ENCODE measurements around the gene NR5A1. TPM values are rescaled to one million over a fixed set of nuclear protein-coding genes. Genes with fewer than 3 reads are reported as not detected.

NR5A1 gene
- total RNA-seq, 4 donors from 2014 or later = 0.15 to 0.51 TPM; not detected in 2

DNA sequence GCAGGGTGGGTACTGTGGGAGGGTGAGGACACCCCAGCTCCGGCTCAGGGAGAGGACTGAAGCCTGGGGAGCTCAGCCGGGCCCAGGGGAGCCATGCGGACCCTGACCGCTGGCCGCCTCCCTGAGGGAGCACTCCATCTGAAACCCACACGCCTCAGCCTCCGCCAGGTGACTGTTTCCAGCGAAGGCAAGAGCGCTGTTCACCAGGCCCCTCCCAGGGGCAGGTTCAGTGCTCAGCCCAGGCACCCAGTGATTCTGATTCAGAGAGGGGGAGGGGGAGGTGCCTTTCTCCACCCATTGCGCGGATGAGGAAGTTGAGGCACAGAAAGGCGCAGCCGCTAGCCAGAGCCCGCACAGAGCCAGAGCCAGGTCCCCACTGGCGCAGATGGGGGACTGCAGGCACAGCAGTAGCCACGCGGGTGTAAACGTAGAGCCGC is 30.0 kb downstream of the NR5A1 start:
- WGBS, 2 donors = 28 to 31% methylated on average over 9 to 17 of the region's 19 CpGs
- intact Hi-C loops (cut with DNase I; ENCODE audit: low total_unique reads) = no loop called here
- no peak overlapping the region for H3K4me3 ChIP-seq (ENCODE audit: low read depth, poor library complexity, severe bottlenecking)
- DNase-seq (ENCODE audit: low spot score in 2 of 2) = no peak
- TF ChIP-seq, protein P1, sequence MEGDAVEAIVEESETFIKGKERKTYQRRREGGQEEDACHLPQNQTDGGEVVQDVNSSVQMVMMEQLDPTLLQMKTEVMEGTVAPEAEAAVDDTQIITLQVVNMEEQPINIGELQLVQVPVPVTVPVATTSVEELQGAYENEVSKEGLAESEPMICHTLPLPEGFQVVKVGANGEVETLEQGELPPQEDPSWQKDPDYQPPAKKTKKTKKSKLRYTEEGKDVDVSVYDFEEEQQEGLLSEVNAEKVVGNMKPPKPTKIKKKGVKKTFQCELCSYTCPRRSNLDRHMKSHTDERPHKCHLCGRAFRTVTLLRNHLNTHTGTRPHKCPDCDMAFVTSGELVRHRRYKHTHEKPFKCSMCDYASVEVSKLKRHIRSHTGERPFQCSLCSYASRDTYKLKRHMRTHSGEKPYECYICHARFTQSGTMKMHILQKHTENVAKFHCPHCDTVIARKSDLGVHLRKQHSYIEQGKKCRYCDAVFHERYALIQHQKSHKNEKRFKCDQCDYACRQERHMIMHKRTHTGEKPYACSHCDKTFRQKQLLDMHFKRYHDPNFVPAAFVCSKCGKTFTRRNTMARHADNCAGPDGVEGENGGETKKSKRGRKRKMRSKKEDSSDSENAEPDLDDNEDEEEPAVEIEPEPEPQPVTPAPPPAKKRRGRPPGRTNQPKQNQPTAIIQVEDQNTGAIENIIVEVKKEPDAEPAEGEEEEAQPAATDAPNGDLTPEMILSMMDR (IDR thresholded peaks at IDR 0.05) = no peak
- no peak for TF ChIP-seq POLR2A (IDR thresholded peaks at IDR 0.05)

DNA sequence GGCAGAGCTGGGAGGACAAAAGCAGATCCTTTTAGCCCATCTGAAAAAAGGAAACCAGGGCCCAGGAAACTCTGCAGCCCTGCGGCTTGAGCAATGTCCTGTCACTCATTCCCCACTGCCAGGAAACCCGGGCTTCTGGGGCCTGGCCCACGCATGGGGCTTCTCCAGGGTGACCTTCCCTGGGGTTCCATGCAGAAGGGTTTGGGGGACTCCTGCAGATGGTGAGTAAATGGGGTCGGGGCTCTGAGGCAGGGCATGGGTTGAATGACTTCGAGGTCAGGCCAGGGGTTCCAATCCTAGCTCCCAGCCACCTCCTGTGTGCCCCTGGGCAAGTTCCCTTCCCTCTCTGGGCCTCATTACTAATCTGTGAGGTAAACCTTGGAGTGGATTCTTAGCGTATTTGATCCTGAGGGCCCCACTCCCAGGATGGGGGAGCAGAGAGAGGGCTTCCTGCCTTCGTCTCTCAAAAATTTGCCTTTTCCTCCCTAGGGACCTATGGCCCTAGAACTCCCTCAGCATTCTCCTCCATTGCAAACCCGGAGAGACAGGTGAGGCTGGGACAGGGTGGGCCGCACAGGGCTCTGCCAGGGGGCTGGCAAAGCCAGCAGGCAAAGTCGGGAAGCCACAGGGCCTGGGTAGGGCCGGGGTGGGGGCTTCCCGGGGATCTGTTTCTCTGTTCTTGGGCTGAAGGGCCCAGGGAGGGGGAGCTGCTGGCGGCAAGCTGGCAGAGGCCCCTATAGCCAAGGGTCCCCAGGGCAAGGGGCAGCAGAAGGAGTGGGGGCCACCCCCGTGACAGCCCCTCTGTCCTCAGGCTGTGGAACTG is 31.1 kb downstream of the NR5A1 start:
- no peak for DNase-seq (ENCODE audit: low spot score in 2 of 2)
- intact Hi-C loops (cut with DNase I; ENCODE audit: low total_unique reads) = no loop called here
- 61 to 64% methylated on average over 10 to 14 of the region's 14 CpGs for WGBS, 2 donors
- H3K4me3 ChIP-seq (ENCODE audit: low read depth, poor library complexity, severe bottlenecking) = no peak overlapping the region
- TF ChIP-seq POLR2A (IDR thresholded peaks at IDR 0.05) = no peak
- TF ChIP-seq, protein P1 (IDR thresholded peaks at IDR 0.05) = no peak

DNA sequence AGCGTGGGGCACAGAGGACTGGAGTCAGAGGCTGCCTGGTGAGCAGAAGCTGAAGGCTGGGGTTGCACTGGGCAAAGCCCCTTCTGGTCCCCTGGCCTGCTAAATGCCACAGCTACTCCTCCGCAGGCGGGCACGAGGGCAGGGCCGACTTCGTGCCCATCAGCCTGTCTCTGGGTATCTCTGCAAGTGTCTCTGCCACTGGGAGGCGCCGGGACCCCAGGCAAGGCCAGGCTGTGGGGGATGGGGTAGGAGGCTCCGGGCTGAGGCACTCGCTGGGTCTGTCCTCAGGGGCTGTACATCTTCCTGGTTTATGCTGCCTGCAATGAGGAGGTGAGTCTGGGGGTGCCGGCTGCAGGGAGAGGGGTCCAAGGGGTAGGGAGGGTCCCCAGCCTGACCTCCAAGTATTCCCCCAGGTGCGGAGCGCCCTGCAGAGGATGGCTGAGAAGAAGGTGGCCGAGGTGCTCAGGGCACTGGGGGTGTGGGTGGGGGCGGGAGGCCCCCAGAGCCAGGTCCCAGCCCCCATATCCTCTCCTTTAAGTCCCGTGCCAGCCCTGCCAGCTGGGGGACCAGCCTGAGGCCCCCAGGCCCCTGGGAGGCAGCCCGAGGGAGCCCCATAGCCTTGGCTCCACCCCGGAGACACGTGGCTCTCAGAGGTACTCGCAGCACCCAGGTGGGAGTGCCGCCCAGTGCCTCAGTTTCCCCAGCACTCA is 31.9 kb downstream of the NR5A1 start:
- DNase-seq (ENCODE audit: low spot score in 2 of 2) = no peak
- WGBS, 2 donors = 74 to 78% methylated on average over 17 to 20 of the region's 21 CpGs
- no peak overlapping the region for H3K4me3 ChIP-seq (ENCODE audit: low read depth, poor library complexity, severe bottlenecking)
- TF ChIP-seq, protein P1 (IDR thresholded peaks at IDR 0.05) = no peak
- no peak for TF ChIP-seq POLR2A (IDR thresholded peaks at IDR 0.05)
- intact Hi-C loops (cut with DNase I; ENCODE audit: low total_unique reads) = no loop called here

DNA sequence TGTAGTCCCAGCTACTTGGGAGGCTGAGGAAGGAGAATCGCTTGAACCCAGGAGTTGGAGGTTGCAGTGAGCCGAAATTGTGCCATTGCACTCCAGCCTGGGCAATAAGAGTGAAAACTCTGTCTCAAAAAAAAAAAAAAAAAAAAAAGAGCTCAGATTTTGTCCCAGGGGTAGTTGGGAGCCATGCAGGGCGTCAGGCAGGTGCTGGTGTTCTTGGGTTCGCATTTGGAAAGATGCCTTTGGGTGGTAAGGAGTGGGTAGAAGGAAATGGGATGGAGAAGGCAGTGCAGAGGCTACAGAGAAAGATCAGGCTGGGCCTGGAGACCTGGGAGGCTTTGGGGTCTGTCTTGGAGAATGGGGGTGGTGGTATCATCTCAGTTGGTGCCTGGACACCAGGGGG is 33.0 kb downstream of the NR5A1 start:
- H3K4me3 ChIP-seq (ENCODE audit: low read depth, poor library complexity, severe bottlenecking) = no peak overlapping the region
- TF ChIP-seq POLR2A (IDR thresholded peaks at IDR 0.05) = no peak
- TF ChIP-seq, protein P1 (IDR thresholded peaks at IDR 0.05) = no peak
- DNase-seq (ENCODE audit: low spot score in 2 of 2) = no peak
- WGBS, 2 donors = 63 to 81% methylated on average over 4 of the region's 4 CpGs
- intact Hi-C loops (cut with DNase I; ENCODE audit: low total_unique reads) = no loop called here

DNA sequence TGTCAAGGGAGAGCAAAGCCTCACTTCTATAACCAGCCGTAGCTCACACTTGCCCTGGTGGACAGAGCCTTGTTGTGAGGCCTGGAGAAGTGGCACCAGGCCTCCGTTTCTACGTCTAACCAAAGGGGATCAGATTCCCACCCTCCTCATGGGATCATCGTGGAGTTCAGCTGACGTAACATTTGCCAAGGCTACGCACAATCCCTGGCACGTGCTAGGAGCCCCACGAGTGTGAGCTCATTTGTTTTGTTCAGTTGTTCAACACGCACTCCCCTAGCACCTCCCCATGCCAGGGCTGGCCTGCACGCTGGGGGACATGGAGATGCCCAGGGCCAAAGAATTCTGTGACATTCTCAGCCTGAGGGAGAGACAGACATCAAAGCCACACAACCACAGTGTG is 33.9 kb downstream of the NR5A1 start:
- TF ChIP-seq, protein P1 (IDR thresholded peaks at IDR 0.05) = no peak
- TF ChIP-seq POLR2A (IDR thresholded peaks at IDR 0.05) = no peak
- 70 to 76% methylated on average over 10 of the region's 10 CpGs for WGBS, 2 donors
- no peak overlapping the region for H3K4me3 ChIP-seq (ENCODE audit: low read depth, poor library complexity, severe bottlenecking)
- DNase-seq (ENCODE audit: low spot score in 2 of 2) = no peak
- intact Hi-C loops (cut with DNase I; ENCODE audit: low total_unique reads) = no loop called here
